ENCODE results near the gene FITM1.

Gene FITM1

GRCh38 chr14:24131549-24131966 lies 1.1 kb downstream of the FITM1 start:
- no peak overlapping the region for H3K27ac ChIP-seq
- ChIA-PET CTCF (no interaction called here), POLR2A (ENCODE audit: low non-redundant PET) (no interaction called here)
- no peak for TF ChIP-seq CTCF (conservative IDR thresholded peaks at IDR 0.05; ENCODE audit: low read depth)
- no peak for DNase-seq (ENCODE audit: low spot score)

- peak overlapping the region; percentile 6; the same call in 1 of the 2 replicates for H3K27ac ChIP-seq
- TF ChIP-seq CTCF (conservative IDR thresholded peaks at IDR 0.05; ENCODE audit: low read depth), result no peak
- ChIA-PET CTCF (no interaction called here), POLR2A (ENCODE audit: low non-redundant PET) (no interaction called here)
- DNase-seq (ENCODE audit: low spot score), result no peak
Observed at GRCh38 chr14:24132061-24132685, 1.7 kb downstream of the FITM1 start.

- ChIA-PET CTCF (interaction anchor here (0.6 kb wide), 1 partner anchor 9 kb away, joined by 4 read pairs; no protein-coding TSS in a partner anchor), POLR2A (ENCODE audit: low non-redundant PET) (no interaction called here)
- H3K27ac ChIP-seq, result no peak overlapping the region
- DNase-seq (ENCODE audit: low spot score), result no peak
- TF ChIP-seq CTCF (conservative IDR thresholded peaks at IDR 0.05; ENCODE audit: low read depth), result no peak
Observed at GRCh38 chr14:24132976-24133375, 2.5 kb downstream of the FITM1 start.

- DNase-seq (ENCODE audit: low spot score), result no peak
- ChIA-PET POLR2A (ENCODE audit: low non-redundant PET) (no interaction called here), CTCF (interaction anchor here (0.6 to 0.7 kb wide), 2 partner anchors 10 to 70 kb away, joined by 4 to 5 read pairs; no protein-coding TSS in a partner anchor)
- no peak overlapping the region for H3K27ac ChIP-seq
- no peak for TF ChIP-seq CTCF (conservative IDR thresholded peaks at IDR 0.05; ENCODE audit: low read depth)
Observed at GRCh38 chr14:24133735-24134134, 3.3 kb downstream of the FITM1 start.

GRCh38 chr14:24135584-24135833 lies 5.0 kb downstream of the FITM1 start:
- ChIA-PET CTCF (no interaction called here), POLR2A (ENCODE audit: low non-redundant PET) (interaction anchor here (0.9 to 2.6 kb wide), 3 partner anchors 11 to 21 kb away, joined by 3 to 12 read pairs (median 5); partner anchors contain the start of genes DCAF11, NRL, PSME2 and RNF31)
- peak overlapping the region; percentile 96 for H3K27ac ChIP-seq
- no peak for DNase-seq (ENCODE audit: low spot score)
- TF ChIP-seq CTCF (conservative IDR thresholded peaks at IDR 0.05; ENCODE audit: low read depth), result no peak

- H3K27ac ChIP-seq, result peak within 1 kb of the TSS; percentile 96
- no peak for TF ChIP-seq CTCF (conservative IDR thresholded peaks at IDR 0.05; ENCODE audit: low read depth)
- peak; percentile 94 for DNase-seq (ENCODE audit: low spot score)
- CTCF ChIA-PET, result interaction anchor here (1.3 kb wide), 1 partner anchor 25 kb away, joined by 7 read pairs; the partner anchor contains the start of gene IRF9
- POLR2A ChIA-PET (ENCODE audit: low non-redundant PET), result interaction anchor here (0.9 to 2.6 kb wide), 3 partner anchors 11 to 22 kb away, joined by 3 to 12 read pairs (median 5); partner anchors contain the start of genes DCAF11, NRL, PSME2 and RNF31
Observed at GRCh38 chr14:24135834-24136683, 5.6 kb downstream of the FITM1 start, which contains the start of gene PSME1. Gene PSME1, plus strand, starts transcription at chr14:24136194. Its CDS starts 69 bp downstream, at chr14:24136263.

Measured in RWPE1 (cell line).